CD4-positive, alpha-beta memory T cell (primary cell): ENCODE data around the gene SUPT6H. TPM values are rescaled to one million over a fixed set of nuclear protein-coding genes. Genes with fewer than 3 reads are reported as not detected.

Experiments
- CTCF ChIA-PET: fragments of 350-600 bp; sonication (Branson Sonifier 250); formaldehyde crosslinking; loops from one replicate; lab custom pipeline; 2021; ENCODE audit warnings: inconsistent platforms; ENCODE audit not compliant: partially characterized antibody; lab: Charles Lee
- POLR2A ChIA-PET: fragments of 350-600 bp; sonication (Branson Sonifier 250); formaldehyde crosslinking; loops from one replicate; lab custom pipeline; 2021; ENCODE audit not compliant: partially characterized antibody; lab: Charles Lee
- DNase-seq, 5 donors: peaks; one replicate each; pipeline versions ENCODE4 v3.0.0 to v3.0.0-alpha.2; 2020 to 2022; ENCODE audit warnings: mixed read lengths in 1 of 5
- H3K27ac ChIP-seq: one replicate; pipeline ENCODE4 v1.7.0; 2013; ENCODE audit warnings: low read depth, low read length
- H3K27me3 ChIP-seq: 2 replicates; pipeline ENCODE4 v1.7.0; 2013; ENCODE audit warnings: mild to moderate bottlenecking, low read length, moderate library complexity; ENCODE audit not compliant: insufficient read depth
- H3K36me3 ChIP-seq: 2 replicates; pipeline ENCODE4 v1.7.0; 2013; ENCODE audit warnings: mild to moderate bottlenecking, low read length, moderate library complexity; ENCODE audit not compliant: insufficient read depth
- H3K4me1 ChIP-seq: 2 replicates; pipeline ENCODE4 v1.7.0; 2013; ENCODE audit warnings: mild to moderate bottlenecking, low read length, moderate library complexity; ENCODE audit not compliant: insufficient read depth
- H3K4me3 ChIP-seq, 2 donors: one replicate each; pipeline ENCODE4 v1.7.0; 2013; ENCODE audit warnings: low read length in 2 of 2, mild to moderate bottlenecking in 1 of 2
- H3K9me3 ChIP-seq, 2 donors: one replicate each; pipeline ENCODE4 v1.7.0; 2013; ENCODE audit warnings: low read length in 2 of 2, control low read depth in 1 of 2; ENCODE audit not compliant: control insufficient read depth in 1 of 2
- H3K27ac Mint-ChIP-seq, 7 donors: one replicate each; pipeline ENCODE4 v1.8.0; 2020 to 2021; ENCODE audit warnings: mixed read lengths in 7 of 7, mild to moderate bottlenecking in 6 of 7, inconsistent platforms in 3 of 7, moderate library complexity in 3 of 7
- H3K27me3 Mint-ChIP-seq, 2 donors: one replicate each; pipeline ENCODE4 v1.8.0; 2020 to 2021; ENCODE audit warnings: mixed read lengths in 2 of 2
- H3K36me3 Mint-ChIP-seq, 2 donors: one replicate each; pipeline ENCODE4 v1.8.0; 2020 to 2021; ENCODE audit warnings: mixed read lengths in 2 of 2, inconsistent platforms in 1 of 2, mild to moderate bottlenecking in 1 of 2
- H3K4me1 Mint-ChIP-seq, 4 donors: one replicate each; pipeline ENCODE4 v1.8.0; 2020 to 2021; ENCODE audit warnings: mixed read lengths in 4 of 4, mild to moderate bottlenecking in 1 of 4
- H3K4me3 Mint-ChIP-seq, 8 donors: one replicate each; pipeline ENCODE4 v1.8.0; 2020 to 2021; ENCODE audit warnings: mixed read lengths in 8 of 8, mild to moderate bottlenecking in 7 of 8, moderate library complexity in 6 of 8, inconsistent platforms in 3 of 8
- H3K9me3 Mint-ChIP-seq, 8 donors: one replicate each; pipeline ENCODE4 v1.8.0; 2020 to 2021; ENCODE audit warnings: mixed read lengths in 8 of 8, mild to moderate bottlenecking in 5 of 8, inconsistent platforms in 3 of 8, moderate library complexity in 1 of 8
- intact Hi-C: fragments of 100-400 bp; cut with micrococcal nuclease; formaldehyde crosslinking; loops from one replicate; pipeline ENCODE4 v1.15.1; 2023
- polyA plus RNA-seq, 2 donors: library from polyadenylated mRNA; unstranded; fragments of 300-500 nt; fragmentation: Illumina TruSeq; gene quantifications; one replicate each; pipeline ENCODE4 v1.2.3, GENCODE V29; 2021
- total RNA-seq, 2 experiments: library from RNA; stranded (reverse); gene quantifications; one replicate each; pipeline ENCODE4 v1.2.3, GENCODE V29; 2021

The SUPT6H gene
- total and polyA plus RNA-seq, 4 experiments from 2014 or later: 0.81 to 102 (median 60.2) TPM

- H3K36me3 ChIP-seq: peaks cover 42% of the 10 kb centered on the region
- H3K27ac Mint-ChIP-seq: peak overlapping the region; percentile 83 to 96 (median 89)
- H3K4me3 ChIP-seq: peak overlapping the region; percentile 23 to 51
- no peaks in the 10 kb centered on the region for H3K27me3 Mint-ChIP-seq
- no peaks in the 10 kb centered on the region for H3K9me3 ChIP-seq
- no peaks in the 10 kb centered on the region for H3K27me3 ChIP-seq
- H3K27ac ChIP-seq: peak overlapping the region; percentile 58
- CTCF ChIA-PET: interaction anchor here (1.2 to 6.9 kb wide), 8 partner anchors 10 to 412 kb away, joined by 3 to 492 read pairs (median 10); partner anchors contain the start of genes FLOT2 and TRAF4
- intact Hi-C loops: loop anchor here (5.0 to 10.0 kb wide), 2 partner anchors 127 to 570 kb away; partner anchors contain the start of gene NUFIP2
- H3K9me3 Mint-ChIP-seq: no peaks in the 10 kb centered on the region
- POLR2A ChIA-PET: interaction anchor here (1.5 to 11.0 kb wide), 8 partner anchors 14 to 226 kb away, joined by 8 to 528 read pairs (median 38); partner anchors contain the start of genes BLTP2, DHRS13, FLOT2 and PHF12
- H3K36me3 Mint-ChIP-seq: peaks cover 29 to 58% of the 10 kb centered on the region in 2 donors
- no peak for DNase-seq
- H3K4me3 Mint-ChIP-seq: peak overlapping the region; percentile 84 to 95 (median 86)
- H3K4me1 Mint-ChIP-seq: peaks cover 46 to 83% (median 60%) of the 10 kb centered on the region in 4 donors
- peaks cover 59% of the 10 kb centered on the region for H3K4me1 ChIP-seq
Measured at GRCh38 chr17:28725166-28725659, 63.2 kb downstream of the SUPT6H start.

GRCh38 chr17:28725660-28726225, 63.7 kb downstream of the SUPT6H start:
- H3K36me3 Mint-ChIP-seq: peaks cover 24 to 53% of the 10 kb centered on the region in 2 donors
- H3K4me1 ChIP-seq: peaks cover 54% of the 10 kb centered on the region
- H3K27ac Mint-ChIP-seq: peak overlapping the region; percentile 82 to 96 (median 89)
- H3K4me1 Mint-ChIP-seq: peaks cover 41 to 78% (median 55%) of the 10 kb centered on the region in 4 donors
- peaks cover 42% of the 10 kb centered on the region for H3K36me3 ChIP-seq
- peak overlapping the region; percentile 23 to 51 for H3K4me3 ChIP-seq
- no peaks in the 10 kb centered on the region for H3K27me3 ChIP-seq
- H3K4me3 Mint-ChIP-seq: peak overlapping the region; percentile 84 to 95 (median 86)
- intact Hi-C loops: loop anchor here (2.0 to 10.0 kb wide), 4 partner anchors 79 to 569 kb away; partner anchors contain the start of gene NUFIP2
- DNase-seq: peak in 2 of 5 donors; percentile 30 to 54
- CTCF ChIA-PET: interaction anchor here (0.6 to 6.9 kb wide), 27 partner anchors 9 to 412 kb away, joined by 3 to 492 read pairs (median 9); partner anchors contain the start of genes BLTP2, DHRS13, FAM222B and FLOT2
- no peaks in the 10 kb centered on the region for H3K9me3 Mint-ChIP-seq
- H3K9me3 ChIP-seq: no peaks in the 10 kb centered on the region
- POLR2A ChIA-PET: interaction anchor here (1.1 to 11.0 kb wide), 11 partner anchors 12 to 225 kb away, joined by 3 to 528 read pairs (median 29); partner anchors contain the start of genes BLTP2, DHRS13, FLOT2 and PHF12
- peak overlapping the region; percentile 58 for H3K27ac ChIP-seq
- no peaks in the 10 kb centered on the region for H3K27me3 Mint-ChIP-seq

- CTCF ChIA-PET: interaction anchor here (0.5 to 6.9 kb wide), 36 partner anchors 9 to 777 kb away, joined by 3 to 492 read pairs (median 6); partner anchors contain the start of genes BLTP2, DHRS13, FAM222B and FLOT2
- intact Hi-C loops: loop anchor here (2.0 to 10.0 kb wide), 4 partner anchors 79 to 569 kb away; partner anchors contain the start of gene NUFIP2
- peak within 1 kb of the TSS; percentile 91 to 98 (median 96) for H3K4me3 Mint-ChIP-seq
- H3K9me3 Mint-ChIP-seq: no peaks in the 10 kb centered on the region
- POLR2A ChIA-PET: interaction anchor here (0.8 to 11.0 kb wide), 18 partner anchors 11 to 398 kb away, joined by 3 to 528 read pairs (median 9); partner anchors contain the start of genes BLTP2, DHRS13, FAM222B and FLOT2
- peaks cover 39 to 73% (median 51%) of the 10 kb centered on the region in 4 donors for H3K4me1 Mint-ChIP-seq
- no peaks in the 10 kb centered on the region for H3K27me3 Mint-ChIP-seq
- peak within 1 kb of the TSS; percentile 98 for H3K27ac ChIP-seq
- H3K4me1 ChIP-seq: peaks cover 49% of the 10 kb centered on the region
- H3K36me3 Mint-ChIP-seq: peaks cover 19 to 48% of the 10 kb centered on the region in 2 donors
- H3K4me3 ChIP-seq: peak within 1 kb of the TSS; percentile 57 to 85
- H3K36me3 ChIP-seq: peaks cover 39% of the 10 kb centered on the region
- peak within 1 kb of the TSS; percentile 99 to 100 (median 100) for H3K27ac Mint-ChIP-seq
- no peaks in the 10 kb centered on the region for H3K27me3 ChIP-seq
- H3K9me3 ChIP-seq: no peaks in the 10 kb centered on the region
- peak; percentile 60 to 80 (median 76) for DNase-seq
Measured at GRCh38 chr17:28726226-28726626, 64.2 kb downstream of the SUPT6H start, which contains the start of gene TLCD1. Gene TLCD1 (minus strand): TSS chr17:28726233. CDS start chr17:28726097, 136 bp downstream.

- Histone ChIP-seq H3K4me1 (peaks cover 43% of the 10 kb centered on the region), H3K36me3 (peaks cover 32% of the 10 kb centered on the region), H3K27ac (peak overlapping the region; percentile 98), H3K4me3 (peak overlapping the region; percentile 57 to 85), H3K27me3 (no peaks in the 10 kb centered on the region), H3K9me3 (no peaks in the 10 kb centered on the region)
- no peaks in the 10 kb centered on the region for H3K9me3 Mint-ChIP-seq
- H3K27ac Mint-ChIP-seq: peak overlapping the region; percentile 99 to 100 (median 100)
- POLR2A ChIA-PET: interaction anchor here (0.7 to 11.0 kb wide), 24 partner anchors 10 to 397 kb away, joined by 3 to 528 read pairs (median 6); partner anchors contain the start of genes BLTP2, DHRS13, FAM222B and FLOT2
- no peaks in the 10 kb centered on the region for H3K27me3 Mint-ChIP-seq
- peak overlapping the region; percentile 91 to 98 (median 96) for H3K4me3 Mint-ChIP-seq
- peaks cover 34 to 67% (median 45%) of the 10 kb centered on the region in 4 donors for H3K4me1 Mint-ChIP-seq
- intact Hi-C loops: loop anchor here (1.0 to 10.0 kb wide), 7 partner anchors 23 to 568 kb away; partner anchors contain the start of gene NUFIP2
- H3K36me3 Mint-ChIP-seq: peaks cover 16 to 43% of the 10 kb centered on the region in 2 donors
- DNase-seq: peak; percentile 86 to 91 (median 88)
- CTCF ChIA-PET: interaction anchor here (0.5 to 6.9 kb wide), 44 partner anchors 8 to 777 kb away, joined by 3 to 492 read pairs (median 6); partner anchors contain the start of genes BLTP2, DHRS13, FAM222B and FLOT2
Measured at GRCh38 chr17:28726627-28727491, 64.9 kb downstream of the SUPT6H start.

- Mint-ChIP-seq H3K4me1 (peaks cover 29 to 51% (median 36%) of the 10 kb centered on the region in 4 donors), H3K9me3 (no peaks in the 10 kb centered on the region), H3K4me3 (peak within 1 kb of the TSS; percentile 91 to 98 (median 96))
Measured at GRCh38 chr17:28728364-28729200, 66.6 kb downstream of the SUPT6H start, which contains the start of gene NEK8. Gene NEK8 (plus strand): TSS chr17:28728788. CDS start chr17:28728814, 26 bp downstream.

More at GRCh38 chr17:28728364-28729200, 66.6 kb downstream of the SUPT6H start, which contains the start of gene NEK8:
- Histone ChIP-seq H3K9me3 (no peaks in the 10 kb centered on the region), H3K27me3 (no peaks in the 10 kb centered on the region), H3K4me3 (peak within 1 kb of the TSS; percentile 85 to 96), H3K27ac (peak within 1 kb of the TSS; percentile 98), H3K36me3 (peaks cover 17% of the 10 kb centered on the region), H3K4me1 (peaks cover 27% of the 10 kb centered on the region)
- peak; percentile 96 to 99 (median 97) for DNase-seq
- H3K27ac Mint-ChIP-seq: peak within 1 kb of the TSS; percentile 99 to 100 (median 100)
- H3K36me3 Mint-ChIP-seq: peaks cover 11 to 34% of the 10 kb centered on the region in 2 donors
- ChIA-PET CTCF (interaction anchor here (0.8 to 6.9 kb wide), 21 partner anchors 9 to 389 kb away, joined by 3 to 492 read pairs (median 10); partner anchors contain the start of genes BLTP2, DHRS13, FLOT2 and PHF12), POLR2A (interaction anchor here (0.6 to 11.0 kb wide), 26 partner anchors 9 to 371 kb away, joined by 3 to 528 read pairs (median 4); partner anchors contain the start of genes ALDOC, BLTP2, DHRS13 and FAM222B)
- no peaks in the 10 kb centered on the region for H3K27me3 Mint-ChIP-seq
- intact Hi-C loops: loop anchor here (1.0 to 10.0 kb wide), 8 partner anchors 9 to 566 kb away; partner anchors contain the start of genes DHRS13, NUFIP2, RPL23A and TRAF4
